Activated T-cell treated with anti-CD3 and anti-CD28 coated beads for 4 hours (primary cell): ENCODE measurements around the gene R3HCC1L.
"Not testable (repeated sequence)": the region's sequence is repeated elsewhere in the genome, so short reads cannot be mapped to it uniquely, and the experiment has no call there.

ENCODE experiments used
- DNase-seq: peaks from one replicate; pipeline ENCODE4 v3.0.0-alpha.2; 2020

R3HCC1L gene

DNA sequence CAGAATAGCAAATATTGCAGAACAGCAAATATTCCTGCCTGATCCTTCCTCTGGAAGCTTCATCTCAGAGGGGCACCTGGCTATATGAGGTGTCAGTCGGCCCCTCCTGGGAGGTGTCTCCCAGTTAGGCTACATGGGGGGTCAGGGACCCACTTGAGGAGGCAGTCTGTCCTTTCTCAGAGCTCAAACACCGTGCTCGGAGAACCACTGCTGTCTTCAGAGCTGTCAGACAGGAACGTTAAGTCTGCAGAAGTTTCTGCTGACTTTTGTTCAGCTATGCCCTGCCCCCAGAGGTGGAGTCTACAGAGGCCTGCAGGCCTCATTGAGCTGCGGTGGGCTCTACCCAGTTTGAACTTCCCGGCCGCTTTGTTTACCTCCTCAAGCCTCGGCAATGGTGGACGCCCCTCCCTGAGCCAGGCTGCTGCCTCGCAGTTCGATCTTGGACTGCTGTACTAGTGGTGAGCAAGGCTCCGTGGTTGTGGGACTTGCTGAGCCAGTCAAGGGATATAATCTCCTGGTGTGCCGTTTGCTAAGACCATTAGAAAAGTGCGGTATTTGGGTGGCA, 48.0 kb downstream of the R3HCC1L start:
- DNase-seq: not testable (repeated sequence)

- DNase-seq: no peak
Observed at GRCh38 chr10:98186681-98187080, 52.2 kb downstream of the R3HCC1L start.

DNA sequence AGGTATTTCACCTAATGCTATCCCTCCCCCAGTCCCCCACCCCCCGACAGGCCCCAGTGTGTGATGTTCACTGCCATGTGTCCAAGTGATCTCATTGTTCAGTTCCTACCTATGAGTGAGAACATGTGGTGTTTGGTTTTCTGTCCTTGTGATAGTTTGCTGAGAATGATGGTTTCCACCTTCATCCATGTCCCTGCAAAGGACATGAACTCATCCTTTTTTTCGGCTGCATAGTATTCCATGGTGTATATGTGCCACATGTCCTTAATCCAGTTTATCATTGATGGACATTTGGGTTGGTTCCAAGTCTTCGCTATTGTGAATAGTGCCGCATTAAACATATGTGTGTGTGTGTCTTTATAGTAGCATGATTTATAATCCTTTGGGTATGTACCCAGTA, 56.3 kb downstream of the R3HCC1L start:
- DNase-seq: not testable (repeated sequence)

- no peak for DNase-seq
Observed at GRCh38 chr10:98193037-98193436, 58.6 kb downstream of the R3HCC1L start.

GRCh38 chr10:98194633-98195032, 60.2 kb downstream of the R3HCC1L start:
- no peak for DNase-seq

- DNase-seq: no peak
Observed at GRCh38 chr10:98195120-98195519, 60.7 kb downstream of the R3HCC1L start.

DNA sequence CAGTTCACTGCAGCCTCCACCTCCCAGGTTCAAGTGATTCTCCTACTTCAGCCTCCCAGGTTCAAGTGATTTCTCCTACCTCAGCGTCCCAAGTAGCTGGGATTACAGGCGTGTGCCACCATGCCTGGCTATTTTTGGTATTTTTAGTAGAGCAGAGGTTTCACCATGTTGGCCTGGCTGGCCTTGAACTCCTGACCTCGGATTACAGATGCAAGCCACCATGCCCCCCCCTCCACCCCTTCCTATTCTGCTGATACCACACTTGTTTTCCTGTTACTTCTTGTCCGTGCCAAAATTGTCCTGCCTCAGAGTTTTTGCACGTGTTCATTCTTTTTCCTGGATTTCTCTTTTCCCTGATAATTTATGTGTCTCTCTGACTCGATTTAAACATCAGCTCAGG, 62.5 kb downstream of the R3HCC1L start:
- DNase-seq: no peak

DNA sequence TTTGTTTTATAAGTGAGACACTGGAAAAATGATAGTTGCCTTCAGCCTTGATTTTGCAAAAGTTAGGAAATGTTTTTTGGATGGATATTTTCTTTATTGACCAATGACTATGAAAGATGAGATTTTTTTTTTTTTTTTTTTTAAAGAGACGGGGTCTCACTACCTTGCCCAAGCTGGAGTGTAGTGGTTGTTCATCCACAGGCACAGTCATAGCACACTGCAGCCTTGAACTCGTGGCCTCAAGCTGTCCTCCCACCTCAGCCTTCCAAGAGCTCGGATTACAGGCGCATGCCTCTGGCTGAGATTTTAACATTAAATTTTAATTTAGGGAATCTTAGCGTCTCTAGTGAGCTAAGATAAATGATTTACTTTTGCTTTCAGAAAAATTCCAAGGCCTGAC, 67.3 kb downstream of the R3HCC1L start:
- DNase-seq: no peak

- DNase-seq: no peak
Observed at GRCh38 chr10:98202378-98202777, 67.9 kb downstream of the R3HCC1L start.

- no peak for DNase-seq
Observed at GRCh38 chr10:98205351-98205750, 70.9 kb downstream of the R3HCC1L start.

GRCh38 chr10:98208925-98209324, 74.5 kb downstream of the R3HCC1L start:
- DNase-seq: no peak

- no peak for DNase-seq
Observed at GRCh38 chr10:98209441-98209840, 75.0 kb downstream of the R3HCC1L start.

- DNase-seq: no peak
Observed at GRCh38 chr10:98212196-98212595, 77.7 kb downstream of the R3HCC1L start.

DNA sequence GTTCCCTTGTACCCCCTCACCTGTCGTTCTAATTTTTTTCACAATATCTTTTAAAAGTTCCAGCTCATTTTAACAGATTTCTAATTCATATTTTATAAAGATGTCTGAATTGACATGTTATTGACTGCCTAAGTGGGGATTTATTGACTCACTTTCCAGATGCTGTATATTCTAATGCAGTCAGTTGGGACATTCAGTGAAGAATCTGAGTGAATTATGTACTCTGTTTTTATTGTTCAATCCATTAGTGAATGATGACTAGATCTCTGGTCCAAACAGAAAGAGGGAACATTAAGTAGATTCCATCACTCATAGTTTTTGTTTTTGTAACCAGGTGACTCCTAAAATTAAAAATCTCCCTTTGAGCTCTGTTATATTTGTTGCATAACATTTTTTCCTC, 79.3 kb downstream of the R3HCC1L start:
- DNase-seq: no peak

- no peak for DNase-seq
Observed at GRCh38 chr10:98215373-98215772, 80.9 kb downstream of the R3HCC1L start.

DNA sequence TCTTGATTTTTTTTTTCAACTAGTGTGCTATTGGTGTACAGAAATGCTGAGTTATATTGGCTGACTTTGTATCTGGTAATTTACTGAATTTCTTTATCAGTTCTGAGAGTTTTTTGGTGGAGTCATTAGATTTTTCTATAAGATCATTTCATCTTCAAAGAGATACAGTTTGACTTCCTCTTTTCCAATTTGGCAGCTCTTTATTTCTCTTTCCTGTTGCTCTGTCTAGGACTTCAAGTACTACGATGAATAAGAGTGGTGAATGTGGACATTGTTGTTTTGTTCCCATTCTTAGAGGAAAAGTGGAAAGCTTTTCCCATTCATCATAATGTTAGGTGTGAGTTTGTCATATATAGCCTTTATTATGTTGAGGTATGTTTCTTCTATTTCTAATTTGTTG, 83.3 kb downstream of the R3HCC1L start:
- DNase-seq: no peak

- no peak for DNase-seq
Observed at GRCh38 chr10:98223874-98224273, 89.4 kb downstream of the R3HCC1L start.

- DNase-seq: no peak
Observed at GRCh38 chr10:98224509-98224908, 90.1 kb downstream of the R3HCC1L start.

DNA sequence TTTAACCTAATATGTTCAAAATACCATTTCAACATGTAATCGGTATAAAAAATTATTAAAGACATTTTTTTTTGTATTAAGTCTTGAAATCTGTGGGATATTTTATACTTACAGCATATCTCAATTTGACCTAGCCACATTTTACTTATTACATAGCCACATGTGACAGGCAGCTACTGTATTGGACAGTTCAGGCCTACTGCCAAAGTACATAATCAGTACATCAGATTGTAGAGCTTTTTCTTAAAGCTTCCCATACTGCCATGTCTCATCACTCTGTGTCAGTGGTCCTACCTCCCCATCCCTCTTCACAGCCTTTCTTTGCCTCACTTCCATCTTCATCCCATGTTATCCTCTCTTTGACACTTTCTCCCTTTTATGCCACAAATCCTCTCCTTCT, 90.5 kb downstream of the R3HCC1L start:
- DNase-seq: no peak

DNA sequence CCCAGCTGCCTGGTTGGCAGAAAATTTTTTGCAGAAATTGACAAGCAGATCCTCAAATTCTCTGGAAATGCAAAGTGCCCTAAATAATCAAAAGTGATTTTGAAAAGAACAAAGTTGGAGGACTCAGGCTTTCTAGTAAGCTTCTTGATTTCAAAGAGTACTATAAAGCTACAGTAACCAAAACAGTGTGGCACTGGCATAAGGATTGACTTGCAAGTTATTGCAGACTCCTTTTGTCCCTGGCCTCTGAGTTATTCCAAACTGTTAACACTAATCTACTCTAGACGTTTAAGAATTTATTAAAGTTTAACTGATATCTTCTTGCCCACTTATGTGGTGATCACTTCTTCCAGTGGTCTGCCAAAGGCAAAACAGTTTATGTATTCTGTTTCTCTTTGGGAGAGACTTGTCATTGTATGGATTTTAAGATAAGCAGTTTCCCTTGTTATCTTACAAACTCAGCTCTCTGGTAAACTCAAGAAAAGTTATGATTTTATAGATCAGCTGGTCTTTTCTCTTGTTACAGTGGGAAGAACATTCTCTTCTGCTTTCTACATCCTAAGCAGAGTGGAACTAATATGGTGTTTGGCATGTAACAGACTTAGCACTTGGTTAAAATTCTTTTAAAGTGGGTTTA, 92.2 kb downstream of the R3HCC1L start:
- DNase-seq: no peak

DNA sequence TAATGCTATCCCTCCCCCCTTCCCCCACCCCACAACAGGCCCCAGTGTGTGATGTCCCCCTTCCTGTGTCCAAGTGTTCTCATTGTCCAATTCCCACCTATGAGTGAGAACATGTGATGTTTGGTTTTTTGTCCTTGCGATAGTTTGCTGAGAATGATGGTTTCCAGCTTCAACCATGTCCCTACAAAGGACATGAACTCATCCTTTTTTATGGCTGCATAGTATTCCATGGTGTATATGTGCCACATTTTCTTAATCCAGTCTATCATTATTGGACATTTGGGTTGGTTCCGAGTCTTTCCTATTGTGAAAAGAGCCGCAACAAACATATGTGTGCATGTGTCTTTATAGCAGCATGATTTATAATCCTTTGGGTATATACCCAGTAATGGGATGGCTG, 93.3 kb downstream of the R3HCC1L start:
- not testable (repeated sequence) for DNase-seq

- DNase-seq: not testable (repeated sequence)
Observed at GRCh38 chr10:98228266-98228665, 93.8 kb downstream of the R3HCC1L start.

- no peak for DNase-seq
Observed at GRCh38 chr10:98231417-98231816, 97.0 kb downstream of the R3HCC1L start.

DNA sequence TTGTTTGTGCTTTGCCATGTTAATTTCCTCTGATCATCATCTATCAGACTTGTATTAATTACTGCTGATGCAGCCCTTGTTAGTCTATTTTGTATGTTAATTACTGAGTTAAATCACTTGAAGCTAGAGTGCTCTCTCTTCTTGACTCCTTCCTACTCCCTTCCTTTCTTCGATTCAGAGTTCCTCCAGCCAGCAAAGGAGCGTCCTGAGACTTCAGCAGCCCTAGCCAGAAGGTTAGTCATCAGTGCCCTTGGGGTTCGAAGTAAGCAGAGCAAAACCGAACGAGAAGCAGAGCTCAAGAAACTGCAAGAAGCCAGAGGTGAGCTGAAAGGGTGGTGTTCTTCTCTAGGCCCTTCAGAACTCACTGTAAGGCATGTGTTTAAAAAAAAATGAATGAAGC, 101.4 kb downstream of the R3HCC1L start:
- no peak for DNase-seq

GRCh38 chr10:98236862-98237261, 102.4 kb downstream of the R3HCC1L start:
- DNase-seq: no peak
